ENCODE data around the gene AP1M1.

- TF ChIP-seq CTCF (IDR thresholded peaks at IDR 0.05) = no peak
- no peak for TF ChIP-seq POLR2AphosphoS5 (IDR thresholded peaks at IDR 0.05)
- no peak for TF ChIP-seq EP300 (IDR thresholded peaks at IDR 0.05)
- no peak for TF ChIP-seq POLR2A (IDR thresholded peaks at IDR 0.05)
Measured at GRCh38 chr19:16202320-16203255, 4.9 kb downstream of the AP1M1 start.
